GM21515 (cell line): ENCODE data around the gene SERPINE2.

Experiments
- ATAC-seq: cut with Tn5 transposase; IDR thresholded peaks from one replicate; pipeline ENCODE4 v1.9.1; 2021; ENCODE audit not compliant: unreplicated experiment

Gene SERPINE2

DNA sequence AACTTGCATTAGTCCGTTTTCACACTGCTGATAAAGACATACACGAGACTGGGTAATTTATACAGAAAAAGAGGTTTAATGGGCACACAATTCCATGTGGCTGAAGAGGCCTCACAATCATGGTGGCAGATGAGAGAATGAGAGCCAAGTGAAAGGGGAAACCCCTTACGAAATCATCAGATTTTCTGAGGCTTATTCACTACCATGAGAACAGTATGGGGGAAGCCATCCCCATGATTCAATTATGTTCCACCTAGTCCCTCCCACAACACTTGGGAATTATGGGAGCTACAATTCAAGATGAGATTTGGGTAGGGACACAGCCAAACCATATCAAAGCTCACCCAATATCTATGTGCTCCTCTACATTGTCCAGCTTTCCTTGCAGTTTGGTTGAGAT, 16.0 kb upstream of the SERPINE2 start:
- ATAC-seq: no peak

GRCh38 chr2:224046752-224047151, 7.7 kb upstream of the SERPINE2 start:
- no peak for ATAC-seq

GRCh38 chr2:224042191-224042696, 3.2 kb upstream of the SERPINE2 start:
- ATAC-seq: no peak

GRCh38 chr2:224041554-224041953, 2.5 kb upstream of the SERPINE2 start:
- ATAC-seq: no peak

DNA sequence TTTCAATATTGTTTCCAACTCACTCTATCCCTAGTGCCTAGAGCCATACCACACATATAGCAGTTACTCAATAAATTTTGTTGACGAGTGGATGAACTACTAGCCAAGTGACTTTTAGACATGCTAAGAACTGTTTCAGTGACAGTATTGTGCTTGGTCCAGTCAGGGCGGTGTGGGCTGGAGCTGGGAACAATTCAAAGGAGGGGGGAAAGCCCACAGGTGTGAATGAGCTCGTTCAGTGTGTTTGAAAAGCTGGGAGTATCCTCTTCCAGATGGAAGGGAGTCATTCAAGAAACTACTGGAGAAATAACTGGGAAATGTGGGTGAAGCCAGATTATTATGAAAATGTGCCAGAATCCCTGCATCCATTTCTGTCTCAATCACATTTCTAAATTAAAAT, 1.7 kb upstream of the SERPINE2 start:
- no peak for ATAC-seq

- ATAC-seq: peak; percentile 11
Measured at GRCh38 chr2:224039770-224040440, 819 bp upstream of the SERPINE2 start.

DNA sequence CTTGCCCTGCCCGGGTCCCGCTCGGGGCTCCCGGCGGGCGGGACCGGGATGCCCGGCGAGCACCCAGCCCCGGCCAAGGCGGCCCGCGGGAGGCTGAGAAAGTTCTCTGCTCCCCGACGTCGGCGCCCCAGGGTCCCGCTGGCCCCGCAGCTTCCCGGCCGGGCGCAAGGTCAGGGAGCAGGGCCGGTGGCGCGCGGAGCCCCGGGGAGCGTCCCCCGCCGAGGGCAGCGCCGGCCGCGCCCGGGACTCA, 331 bp downstream of the SERPINE2 start:
- peak; percentile 32 for ATAC-seq

DNA sequence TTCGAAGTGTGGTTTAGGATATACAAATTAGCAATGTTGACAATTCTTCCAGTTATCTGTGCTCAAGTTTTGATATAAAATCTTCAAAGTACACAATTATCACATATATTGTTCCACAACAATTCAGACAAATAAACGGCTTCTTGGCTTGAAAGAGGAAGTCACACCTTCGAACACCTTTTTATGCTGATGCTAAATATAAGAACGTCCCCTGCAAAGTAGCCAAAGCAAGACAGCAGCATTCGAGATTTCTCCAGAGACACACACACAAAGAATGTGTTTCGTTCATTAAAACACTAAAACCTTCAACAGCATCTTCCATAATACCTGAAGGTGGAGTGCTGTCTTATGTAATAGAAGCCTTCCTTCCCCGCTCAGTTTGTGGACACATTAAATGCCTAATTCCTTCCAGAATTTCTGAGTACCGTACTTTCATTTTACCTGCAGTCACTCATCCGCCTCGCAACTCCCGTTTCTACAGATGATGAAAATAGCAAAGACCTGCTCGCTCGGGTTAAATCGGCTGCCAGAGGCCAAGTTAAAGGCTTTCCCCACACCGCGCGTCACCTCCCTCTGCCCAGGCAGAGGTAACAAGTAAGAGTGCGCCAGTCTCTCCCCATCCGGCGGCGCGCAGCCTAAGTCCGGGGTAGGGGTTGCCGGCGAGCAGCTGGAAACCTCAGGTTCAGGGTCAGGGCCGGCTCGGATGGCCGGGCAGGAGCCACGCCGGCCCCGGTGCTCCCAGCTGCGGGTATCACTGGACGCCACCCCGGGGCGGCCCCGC, 847 bp downstream of the SERPINE2 start:
- peak; percentile 59 for ATAC-seq

GRCh38 chr2:224036731-224037361, 2.2 kb downstream of the SERPINE2 start:
- no peak for ATAC-seq

DNA sequence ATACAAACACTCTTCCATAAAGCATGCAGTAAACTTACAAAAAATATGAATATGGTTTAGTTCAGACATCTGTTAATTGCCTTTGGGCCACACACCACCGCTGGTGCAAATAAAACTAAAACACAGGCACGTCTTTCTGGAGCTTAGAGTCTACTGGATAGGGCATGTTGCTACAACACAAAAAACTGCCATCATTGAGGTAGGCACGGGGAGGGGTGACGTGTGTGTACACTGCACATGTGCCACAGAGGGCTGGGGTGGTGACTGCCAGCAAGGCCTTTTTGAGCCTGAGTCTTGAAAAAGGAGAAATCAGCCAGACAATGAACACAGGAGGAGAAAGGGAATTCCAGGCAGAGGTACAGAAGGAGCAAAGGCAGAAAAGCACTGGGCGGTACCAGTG, 5.1 kb downstream of the SERPINE2 start:
- no peak for ATAC-seq

GRCh38 chr2:224033601-224034000, 5.5 kb downstream of the SERPINE2 start:
- ATAC-seq: no peak

- no peak for ATAC-seq
Measured at GRCh38 chr2:224032283-224032682, 6.8 kb downstream of the SERPINE2 start.

GRCh38 chr2:224031358-224031970, 7.6 kb downstream of the SERPINE2 start:
- no peak for ATAC-seq

DNA sequence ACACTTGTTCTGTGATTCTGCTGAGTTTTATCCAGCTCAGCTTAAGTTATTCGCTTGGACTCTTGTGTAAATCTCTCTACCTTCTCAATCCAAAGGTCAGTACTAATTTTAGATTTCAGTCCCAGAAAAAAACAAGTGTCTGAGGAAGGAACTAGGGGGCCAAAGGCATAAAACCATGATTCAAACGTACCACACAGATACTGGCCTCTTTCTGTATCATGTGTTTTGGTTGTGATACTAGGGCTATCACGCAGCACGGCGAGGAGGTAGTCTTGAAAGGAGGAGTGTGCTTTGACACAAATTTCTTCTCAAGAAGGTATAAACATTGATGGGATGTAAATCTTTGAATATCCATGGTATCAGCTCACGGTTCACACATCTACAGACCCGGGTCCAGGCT, 8.3 kb downstream of the SERPINE2 start:
- no peak for ATAC-seq

GRCh38 chr2:224029876-224030275, 9.2 kb downstream of the SERPINE2 start:
- ATAC-seq: no peak

DNA sequence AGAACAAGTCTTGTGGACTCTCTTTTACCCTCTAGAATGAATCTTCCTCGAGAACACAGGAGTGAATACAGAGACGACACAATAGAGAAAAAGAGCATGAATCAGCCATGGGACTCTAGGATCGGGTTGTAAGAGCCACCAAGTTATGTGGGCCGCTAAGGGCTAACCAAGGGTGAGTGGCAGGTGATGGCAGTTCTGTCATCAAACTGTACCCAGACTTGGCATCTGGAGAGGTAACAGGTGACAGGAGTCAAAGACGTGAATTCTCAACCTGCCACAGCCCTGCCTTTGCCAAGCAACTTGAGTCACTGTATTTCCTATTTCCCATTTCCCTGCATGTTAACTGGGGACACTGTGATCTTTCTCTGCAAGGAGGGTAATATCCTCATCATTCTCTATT, 11.2 kb downstream of the SERPINE2 start:
- no peak for ATAC-seq

GRCh38 chr2:224027070-224027469, 12.0 kb downstream of the SERPINE2 start:
- ATAC-seq: no peak

GRCh38 chr2:224025874-224026273, 13.2 kb downstream of the SERPINE2 start:
- ATAC-seq: peak; percentile 92

DNA sequence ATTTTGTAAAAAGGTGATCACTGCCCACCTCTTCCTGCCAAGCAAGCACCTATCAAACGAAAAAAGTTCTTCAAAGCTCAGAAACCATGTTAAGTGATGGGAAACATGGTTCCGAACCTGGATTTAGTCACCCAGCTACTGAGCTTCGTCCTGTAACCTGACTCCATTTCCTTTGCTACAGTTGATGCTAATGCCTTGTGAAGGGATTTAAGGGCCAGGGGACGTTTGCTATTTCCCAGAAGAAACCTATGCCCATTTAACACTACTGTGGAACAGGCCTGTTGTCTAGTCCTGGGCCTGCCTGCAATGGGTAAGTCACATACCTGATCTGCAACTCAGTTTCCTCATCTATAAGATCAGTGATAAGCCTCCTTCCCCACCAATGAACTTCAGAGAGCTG, 14.8 kb downstream of the SERPINE2 start:
- no peak for ATAC-seq

GRCh38 chr2:224023188-224023587, 15.9 kb downstream of the SERPINE2 start:
- no peak for ATAC-seq

DNA sequence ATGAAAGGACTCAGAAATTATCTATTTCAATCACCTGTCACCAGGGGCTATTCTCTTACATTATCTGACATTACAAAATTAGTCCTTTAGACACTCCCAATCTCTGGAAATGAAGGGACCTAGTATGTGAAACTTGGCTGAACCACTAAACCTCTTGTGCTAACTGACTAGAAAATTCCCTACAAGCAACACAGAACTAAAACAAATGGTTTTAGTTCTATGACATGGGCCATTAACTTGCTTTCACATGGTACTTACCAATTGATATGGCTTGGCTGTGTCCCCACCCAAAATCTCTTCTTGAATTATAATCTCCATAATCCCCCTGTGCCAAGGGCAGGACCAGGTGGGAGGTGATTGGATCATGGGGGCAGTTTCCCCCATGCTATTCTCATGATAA, 16.6 kb downstream of the SERPINE2 start:
- ATAC-seq: no peak

GRCh38 chr2:224020523-224020922, 18.6 kb downstream of the SERPINE2 start:
- no peak for ATAC-seq
